Measurements from ENCODE around the gene IGLL1.
"Not testable (repeated sequence)": the region's sequence is repeated elsewhere in the genome, so short reads cannot be mapped to it uniquely, and the experiment has no call there.

IGLL1 gene

GRCh38 chr22:23535790-23536661, 44.1 kb downstream of the IGLL1 start:
- Histone ChIP-seq H3K4me1 (ENCODE audit: control insufficient read depth in 2 of 2, insufficient read depth in 2 of 2, low read length in 2 of 2) (peaks cover 22 to 45% of the 10 kb centered on the region in 2 donors), H3K9ac (ENCODE audit: low read depth in 1 of 2, low read length in 2 of 2) (peak overlapping the region in 1 of 2 donors; percentile 43), H3K27ac (ENCODE audit: low read depth in 2 of 2, low read length in 2 of 2) (peak overlapping the region; percentile 92 to 94)
- not testable (repeated sequence) for H3K36me3 ChIP-seq (ENCODE audit: control insufficient read depth in 2 of 2, insufficient read depth in 2 of 2, low read length in 2 of 2); H3K9me3 ChIP-seq (ENCODE audit: control insufficient read depth in 2 of 2, low read length in 2 of 2); H3K27me3 ChIP-seq (ENCODE audit: control insufficient read depth in 2 of 2, insufficient read depth in 2 of 2, low read length in 2 of 2); H3K4me3 ChIP-seq (ENCODE audit: low read length in 2 of 2)

- Histone ChIP-seq H3K27ac (ENCODE audit: low read depth in 2 of 2, low read length in 2 of 2) (peak overlapping the region; percentile 92 to 94), H3K9me3 (ENCODE audit: control insufficient read depth in 2 of 2, low read length in 2 of 2) (no peaks in the 10 kb centered on the region), H3K4me1 (ENCODE audit: control insufficient read depth in 2 of 2, insufficient read depth in 2 of 2, low read length in 2 of 2) (peaks cover 22 to 45% of the 10 kb centered on the region in 2 donors), H3K9ac (ENCODE audit: low read depth in 1 of 2, low read length in 2 of 2) (peak overlapping the region in 1 of 2 donors; percentile 43), H3K4me3 (ENCODE audit: low read length in 2 of 2) (no peak overlapping the region), H3K36me3 (ENCODE audit: control insufficient read depth in 2 of 2, insufficient read depth in 2 of 2, low read length in 2 of 2) (no peaks in the 10 kb centered on the region), H3K27me3 (ENCODE audit: control insufficient read depth in 2 of 2, insufficient read depth in 2 of 2, low read length in 2 of 2) (no peaks in the 10 kb centered on the region)
Measured at GRCh38 chr22:23534851-23535717, 45.0 kb downstream of the IGLL1 start.

GRCh38 chr22:23534201-23534850, 45.8 kb downstream of the IGLL1 start:
- Histone ChIP-seq H3K36me3 (ENCODE audit: control insufficient read depth in 2 of 2, insufficient read depth in 2 of 2, low read length in 2 of 2) (no peaks in the 10 kb centered on the region), H3K27ac (ENCODE audit: low read depth in 2 of 2, low read length in 2 of 2) (peak overlapping the region; percentile 67 to 74), H3K4me3 (ENCODE audit: low read length in 2 of 2) (no peak overlapping the region), H3K9me3 (ENCODE audit: control insufficient read depth in 2 of 2, low read length in 2 of 2) (no peaks in the 10 kb centered on the region), H3K4me1 (ENCODE audit: control insufficient read depth in 2 of 2, insufficient read depth in 2 of 2, low read length in 2 of 2) (peaks cover 22 to 45% of the 10 kb centered on the region in 2 donors), H3K9ac (ENCODE audit: low read depth in 1 of 2, low read length in 2 of 2) (no peak overlapping the region), H3K27me3 (ENCODE audit: control insufficient read depth in 2 of 2, insufficient read depth in 2 of 2, low read length in 2 of 2) (no peaks in the 10 kb centered on the region)

GRCh38 chr22:23533771-23534191, 46.3 kb downstream of the IGLL1 start:
- Histone ChIP-seq H3K27ac (ENCODE audit: low read depth in 2 of 2, low read length in 2 of 2) (peak overlapping the region; percentile 67 to 74), H3K9ac (ENCODE audit: low read depth in 1 of 2, low read length in 2 of 2) (peak overlapping the region in 1 of 2 donors; percentile 37), H3K4me3 (ENCODE audit: low read length in 2 of 2) (no peak overlapping the region)

GRCh38 chr22:23533328-23533762, 46.7 kb downstream of the IGLL1 start:
- H3K4me3 ChIP-seq (ENCODE audit: low read length in 2 of 2): no peak overlapping the region
- H3K9me3 ChIP-seq (ENCODE audit: control insufficient read depth in 2 of 2, low read length in 2 of 2): no peaks in the 10 kb centered on the region
- H3K4me1 ChIP-seq (ENCODE audit: control insufficient read depth in 2 of 2, insufficient read depth in 2 of 2, low read length in 2 of 2): peaks cover 22 to 42% of the 10 kb centered on the region in 2 donors
- no peaks in the 10 kb centered on the region for H3K27me3 ChIP-seq (ENCODE audit: control insufficient read depth in 2 of 2, insufficient read depth in 2 of 2, low read length in 2 of 2)
- H3K36me3 ChIP-seq (ENCODE audit: control insufficient read depth in 2 of 2, insufficient read depth in 2 of 2, low read length in 2 of 2): no peaks in the 10 kb centered on the region
- H3K9ac ChIP-seq (ENCODE audit: low read depth in 1 of 2, low read length in 2 of 2): peak overlapping the region in 1 of 2 donors; percentile 37
- H3K27ac ChIP-seq (ENCODE audit: low read depth in 2 of 2, low read length in 2 of 2): peak overlapping the region; percentile 67 to 74

More at GRCh38 chr22:23533771-23534191, 46.3 kb downstream of the IGLL1 start:
- H3K9me3 ChIP-seq (ENCODE audit: control insufficient read depth in 2 of 2, low read length in 2 of 2): no peaks in the 10 kb centered on the region
- no peaks in the 10 kb centered on the region for H3K36me3 ChIP-seq (ENCODE audit: control insufficient read depth in 2 of 2, insufficient read depth in 2 of 2, low read length in 2 of 2)
- no peaks in the 10 kb centered on the region for H3K27me3 ChIP-seq (ENCODE audit: control insufficient read depth in 2 of 2, insufficient read depth in 2 of 2, low read length in 2 of 2)
- H3K4me1 ChIP-seq (ENCODE audit: control insufficient read depth in 2 of 2, insufficient read depth in 2 of 2, low read length in 2 of 2): peaks cover 22 to 45% of the 10 kb centered on the region in 2 donors

GRCh38 chr22:23532731-23533130, 47.4 kb downstream of the IGLL1 start:
- no peaks in the 10 kb centered on the region for H3K27me3 ChIP-seq (ENCODE audit: control insufficient read depth in 2 of 2, insufficient read depth in 2 of 2, low read length in 2 of 2)
- peaks cover 22 to 37% of the 10 kb centered on the region in 2 donors for H3K4me1 ChIP-seq (ENCODE audit: control insufficient read depth in 2 of 2, insufficient read depth in 2 of 2, low read length in 2 of 2)
- H3K4me3 ChIP-seq (ENCODE audit: low read length in 2 of 2): no peak overlapping the region
- no peaks in the 10 kb centered on the region for H3K9me3 ChIP-seq (ENCODE audit: control insufficient read depth in 2 of 2, low read length in 2 of 2)
- H3K9ac ChIP-seq (ENCODE audit: low read depth in 1 of 2, low read length in 2 of 2): peak overlapping the region; percentile 12 to 41
- peak overlapping the region in 1 of 2 donors; percentile 67 for H3K27ac ChIP-seq (ENCODE audit: low read depth in 2 of 2, low read length in 2 of 2)
- H3K36me3 ChIP-seq (ENCODE audit: control insufficient read depth in 2 of 2, insufficient read depth in 2 of 2, low read length in 2 of 2): no peaks in the 10 kb centered on the region

- no peaks in the 10 kb centered on the region for H3K27me3 ChIP-seq (ENCODE audit: control insufficient read depth in 2 of 2, insufficient read depth in 2 of 2, low read length in 2 of 2)
- H3K36me3 ChIP-seq (ENCODE audit: control insufficient read depth in 2 of 2, insufficient read depth in 2 of 2, low read length in 2 of 2): no peaks in the 10 kb centered on the region
- H3K4me3 ChIP-seq (ENCODE audit: low read length in 2 of 2): no peak overlapping the region
- peak overlapping the region; percentile 12 to 41 for H3K9ac ChIP-seq (ENCODE audit: low read depth in 1 of 2, low read length in 2 of 2)
- H3K9me3 ChIP-seq (ENCODE audit: control insufficient read depth in 2 of 2, low read length in 2 of 2): no peaks in the 10 kb centered on the region
- H3K27ac ChIP-seq (ENCODE audit: low read depth in 2 of 2, low read length in 2 of 2): no peak overlapping the region
- H3K4me1 ChIP-seq (ENCODE audit: control insufficient read depth in 2 of 2, insufficient read depth in 2 of 2, low read length in 2 of 2): peaks cover 22 to 32% of the 10 kb centered on the region in 2 donors
Measured at GRCh38 chr22:23531966-23532705, 48.0 kb downstream of the IGLL1 start.

- Histone ChIP-seq H3K27me3 (ENCODE audit: control insufficient read depth in 2 of 2, insufficient read depth in 2 of 2, low read length in 2 of 2) (no peaks in the 10 kb centered on the region), H3K4me3 (ENCODE audit: low read length in 2 of 2) (no peak overlapping the region), H3K9me3 (ENCODE audit: control insufficient read depth in 2 of 2, low read length in 2 of 2) (no peaks in the 10 kb centered on the region), H3K27ac (ENCODE audit: low read depth in 2 of 2, low read length in 2 of 2) (no peak overlapping the region), H3K4me1 (ENCODE audit: control insufficient read depth in 2 of 2, insufficient read depth in 2 of 2, low read length in 2 of 2) (peaks cover 22 to 27% of the 10 kb centered on the region in 2 donors), H3K36me3 (ENCODE audit: control insufficient read depth in 2 of 2, insufficient read depth in 2 of 2, low read length in 2 of 2) (no peaks in the 10 kb centered on the region), H3K9ac (ENCODE audit: low read depth in 1 of 2, low read length in 2 of 2) (no peak overlapping the region)
Measured at GRCh38 chr22:23531283-23531956, 48.7 kb downstream of the IGLL1 start.

GRCh38 chr22:23530766-23531282, 49.3 kb downstream of the IGLL1 start:
- Histone ChIP-seq H3K36me3 (ENCODE audit: control insufficient read depth in 2 of 2, insufficient read depth in 2 of 2, low read length in 2 of 2) (no peaks in the 10 kb centered on the region), H3K4me3 (ENCODE audit: low read length in 2 of 2) (no peak overlapping the region), H3K9me3 (ENCODE audit: control insufficient read depth in 2 of 2, low read length in 2 of 2) (no peaks in the 10 kb centered on the region), H3K4me1 (ENCODE audit: control insufficient read depth in 2 of 2, insufficient read depth in 2 of 2, low read length in 2 of 2) (peaks cover 22 to 26% of the 10 kb centered on the region in 2 donors), H3K9ac (ENCODE audit: low read depth in 1 of 2, low read length in 2 of 2) (no peak overlapping the region), H3K27ac (ENCODE audit: low read depth in 2 of 2, low read length in 2 of 2) (no peak overlapping the region), H3K27me3 (ENCODE audit: control insufficient read depth in 2 of 2, insufficient read depth in 2 of 2, low read length in 2 of 2) (no peaks in the 10 kb centered on the region)
